SU-DHL-6 (cell line): ENCODE data around the gene U2AF1L4.

ENCODE experiments used
- H2AFZ ChIP-seq: fragments of 200-600 bp; sonication (generic); 2 replicates; pipeline ENCODE4 v1.6.1; 2014; ENCODE audit warnings: low read depth, mild to moderate bottlenecking, moderate library complexity, mixed read lengths, antibody characterized with exemption, low read length; ENCODE audit not compliant: severe bottlenecking
- H3F3A ChIP-seq: fragments of 200-600 bp; shearing (Covaris generic); 2 replicates; pipeline ENCODE4 v1.6.0; 2016; ENCODE audit warnings: antibody characterized with exemption, mild to moderate bottlenecking; ENCODE audit not compliant: insufficient read depth
- H3K27ac ChIP-seq: fragments of 200-600 bp; sonication (generic); 2 replicates; pipeline ENCODE4 v1.5.1; 2016; ENCODE audit warnings: low read depth, mild to moderate bottlenecking, low read length, moderate library complexity, mixed read lengths
- H3K27me3 ChIP-seq: fragments of 200-600 bp; sonication (generic), shearing (Covaris generic); 2 replicates; pipeline ENCODE4 v1.6.0; 2014; ENCODE audit warnings: mild to moderate bottlenecking, low read length
- H3K36me3 ChIP-seq: fragments of 200-600 bp; sonication (generic); 2 replicates; pipeline ENCODE4 v1.6.1; 2014; ENCODE audit warnings: mild to moderate bottlenecking, low read length, mixed read lengths
- H3K4me2 ChIP-seq: fragments of 300-600, 200-600 bp; shearing (Covaris generic), sonication (generic); 2 replicates; pipeline ENCODE4 v1.6.0; 2014; ENCODE audit warnings: low read length, low read depth, mild to moderate bottlenecking; ENCODE audit not compliant: poor library complexity, severe bottlenecking
- H3K4me3 ChIP-seq: fragments of 200-600 bp; sonication (generic); 2 replicates; pipeline ENCODE4 v1.5.1; 2014; ENCODE audit warnings: antibody characterized with exemption, low read length, mild to moderate bottlenecking, mixed read lengths; ENCODE audit not compliant: insufficient read depth, poor library complexity, severe bottlenecking
- H3K79me2 ChIP-seq: fragments of 200-600 bp; sonication (generic); 2 replicates; pipeline ENCODE4 v1.6.1; 2014; ENCODE audit warnings: mild to moderate bottlenecking, low read length, moderate library complexity; ENCODE audit not compliant: insufficient read depth
- H3K9ac ChIP-seq: fragments of 200-600 bp; sonication (generic); 2 replicates; pipeline ENCODE4 v1.7.0; 2014; ENCODE audit warnings: mild to moderate bottlenecking, low read length
- H3K9me2 ChIP-seq: fragments of 200-600 bp; sonication (generic); replicated peaks from 2 replicates; pipeline ENCODE4 v1.6.1; 2014; ENCODE audit warnings: low read length; ENCODE audit not compliant: insufficient read depth
- H3K9me3 ChIP-seq: fragments of 200-600 bp; sonication (generic); 2 replicates; pipeline ENCODE4 v1.6.1; 2014; ENCODE audit warnings: low read length, mixed read lengths; ENCODE audit not compliant: insufficient read depth
- H4K20me1 ChIP-seq: fragments of 200-600 bp; sonication (generic); 2 replicates; pipeline ENCODE4 v1.6.1; 2014; ENCODE audit warnings: low read depth, mild to moderate bottlenecking, antibody characterized with exemption, low read length, moderate library complexity, mixed read lengths
- CTCF ChIP-seq: fragments of 200-600 bp; sonication (generic); IDR thresholded peaks from one replicate; pipeline ENCODE4 v1.5.1; 2017; ENCODE audit warnings: antibody characterized with exemption, mild to moderate bottlenecking, low read length, moderate library complexity; ENCODE audit not compliant: insufficient read depth, poor library complexity, severe bottlenecking
- EZH2phosphoT487 ChIP-seq: fragments of 200-600 bp; sonication (generic), shearing (Covaris generic); conservative IDR thresholded peaks from 2 replicates; pipeline ENCODE4 v1.6.1; 2018; ENCODE audit warnings: mild to moderate bottlenecking, antibody characterized with exemption, low read length, moderate library complexity, mixed read lengths

Gene U2AF1L4

GRCh38 chr19:35781650-35782049 is 36.4 kb upstream of the U2AF1L4 start:
- Histone ChIP-seq H3K4me3 (no peak overlapping the region), H3K9ac (no peak overlapping the region)
- TF ChIP-seq CTCF (no peak), EZH2phosphoT487 (no peak)

GRCh38 chr19:35780717-35781116 is 35.5 kb upstream of the U2AF1L4 start:
- TF ChIP-seq CTCF, result no peak
- no peak for TF ChIP-seq EZH2phosphoT487
- H4K20me1 ChIP-seq, result no peaks in the 10 kb centered on the region
- H3K27me3 ChIP-seq, result no peaks in the 10 kb centered on the region
- no peak overlapping the region for H3K4me2 ChIP-seq
- H3K36me3 ChIP-seq, result no peaks in the 10 kb centered on the region
- H3K79me2 ChIP-seq, result no peaks in the 10 kb centered on the region; the same call in 1 of the 2 replicates
- H3K27ac ChIP-seq, result no peak overlapping the region
- H3F3A ChIP-seq, result no peaks in the 10 kb centered on the region
- no peak overlapping the region for H2AFZ ChIP-seq
- H3K9me2 ChIP-seq, result no peaks in the 10 kb centered on the region
- H3K4me3 ChIP-seq, result no peak overlapping the region
- H3K9ac ChIP-seq, result no peak overlapping the region
- H3K9me3 ChIP-seq, result no peaks in the 10 kb centered on the region

More at GRCh38 chr19:35781650-35782049, 36.4 kb upstream of the U2AF1L4 start:
- no peaks in the 10 kb centered on the region for H3K27me3 ChIP-seq
- no peaks in the 10 kb centered on the region for H3K9me2 ChIP-seq
- no peaks in the 10 kb centered on the region for H3K9me3 ChIP-seq
- H4K20me1 ChIP-seq, result no peaks in the 10 kb centered on the region
- H2AFZ ChIP-seq, result no peak overlapping the region
- H3K36me3 ChIP-seq, result no peaks in the 10 kb centered on the region
- H3K27ac ChIP-seq, result no peak overlapping the region
- no peaks in the 10 kb centered on the region; the same call in 1 of the 2 replicates for H3K79me2 ChIP-seq
- no peaks in the 10 kb centered on the region for H3F3A ChIP-seq
- no peak overlapping the region for H3K4me2 ChIP-seq

GRCh38 chr19:35780058-35780457 is 34.8 kb upstream of the U2AF1L4 start:
- H3K9ac ChIP-seq, result no peak overlapping the region
- H3K79me2 ChIP-seq, result no peaks in the 10 kb centered on the region; the same call in 1 of the 2 replicates
- no peaks in the 10 kb centered on the region for H3K27me3 ChIP-seq
- no peak overlapping the region for H2AFZ ChIP-seq
- H3F3A ChIP-seq, result no peaks in the 10 kb centered on the region
- no peak for TF ChIP-seq EZH2phosphoT487
- TF ChIP-seq CTCF, result no peak
- no peak overlapping the region for H3K4me2 ChIP-seq
- no peaks in the 10 kb centered on the region for H3K9me3 ChIP-seq
- H3K36me3 ChIP-seq, result no peaks in the 10 kb centered on the region
- H4K20me1 ChIP-seq, result no peaks in the 10 kb centered on the region
- H3K9me2 ChIP-seq, result no peaks in the 10 kb centered on the region
- H3K27ac ChIP-seq, result no peak overlapping the region
- H3K4me3 ChIP-seq, result no peak overlapping the region
